Stimulated activated CD4-positive, alpha-beta T cell treated with anti-CD3 and anti-CD28 coated beads, Interleukin-2, amount 100 ng/mL, for 48 hours (primary cell): Measurements from ENCODE around the gene LRRC75B.
A peak's percentile ranks its signal among the peaks of the same experiment; 100 is the strongest.

ENCODE experiments used
- DNase-seq, 2 donors: peaks; one replicate each; pipeline ENCODE4 v3.0.0-alpha.2; 2020

Gene LRRC75B

DNA sequence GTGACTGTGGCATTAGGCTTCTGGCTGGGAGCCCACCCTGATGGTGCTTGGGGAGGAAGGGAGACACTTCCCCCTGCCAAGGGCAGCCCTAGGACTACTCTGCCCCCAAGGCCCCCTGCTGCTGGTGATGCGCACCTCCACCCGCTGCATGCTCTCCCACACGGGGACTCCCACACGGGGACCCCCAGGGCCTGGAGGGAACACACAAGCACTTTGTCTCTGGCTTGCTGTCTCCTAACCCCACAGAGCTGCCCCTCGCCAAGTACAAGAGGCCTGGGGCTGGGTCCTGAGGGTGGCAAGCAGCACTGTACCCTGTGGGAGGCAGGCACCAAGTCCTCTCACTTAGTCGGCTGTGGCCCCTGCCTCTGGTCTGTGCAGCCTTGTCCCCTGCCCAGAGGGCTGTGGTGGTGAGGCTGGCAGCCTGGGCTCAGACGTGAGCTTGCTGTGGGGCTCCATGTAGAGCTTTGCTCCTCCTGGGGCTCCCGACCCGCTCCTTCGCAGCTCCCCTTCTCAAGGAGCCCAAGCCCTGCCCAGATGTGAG, 7.9 kb downstream of the LRRC75B start:
- DNase-seq: no peak

DNA sequence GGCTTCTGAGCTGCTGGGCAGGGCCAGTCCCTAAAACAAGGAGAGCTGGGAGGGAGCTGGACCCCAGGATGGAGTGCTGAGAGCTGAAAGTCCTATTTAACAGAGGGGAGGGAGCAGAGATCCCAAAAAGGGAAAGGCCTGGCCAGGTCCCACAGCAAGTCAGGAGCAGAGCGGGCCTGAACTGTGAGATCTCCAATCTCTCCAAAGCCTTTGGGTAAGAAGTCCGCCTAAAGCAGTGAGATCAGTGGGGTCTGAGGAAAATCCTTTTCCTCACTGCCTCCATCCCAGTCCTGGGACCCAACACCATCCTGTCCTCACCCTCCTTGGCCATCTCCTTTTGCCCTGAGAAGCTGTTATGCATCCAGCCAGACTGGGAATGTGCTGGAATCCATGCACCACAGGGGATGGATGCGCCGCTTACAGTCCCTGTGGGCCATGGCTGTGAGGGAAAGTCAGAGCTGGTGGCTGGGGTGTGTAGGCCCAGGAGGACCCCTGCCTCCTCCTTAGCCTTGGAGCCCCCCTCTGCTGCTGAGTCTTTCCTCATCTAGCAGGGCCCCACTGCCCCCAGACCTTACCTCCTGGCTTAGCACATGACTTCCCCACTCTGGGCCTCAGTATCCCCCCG, 8.6 kb downstream of the LRRC75B start:
- DNase-seq: no peak

DNA sequence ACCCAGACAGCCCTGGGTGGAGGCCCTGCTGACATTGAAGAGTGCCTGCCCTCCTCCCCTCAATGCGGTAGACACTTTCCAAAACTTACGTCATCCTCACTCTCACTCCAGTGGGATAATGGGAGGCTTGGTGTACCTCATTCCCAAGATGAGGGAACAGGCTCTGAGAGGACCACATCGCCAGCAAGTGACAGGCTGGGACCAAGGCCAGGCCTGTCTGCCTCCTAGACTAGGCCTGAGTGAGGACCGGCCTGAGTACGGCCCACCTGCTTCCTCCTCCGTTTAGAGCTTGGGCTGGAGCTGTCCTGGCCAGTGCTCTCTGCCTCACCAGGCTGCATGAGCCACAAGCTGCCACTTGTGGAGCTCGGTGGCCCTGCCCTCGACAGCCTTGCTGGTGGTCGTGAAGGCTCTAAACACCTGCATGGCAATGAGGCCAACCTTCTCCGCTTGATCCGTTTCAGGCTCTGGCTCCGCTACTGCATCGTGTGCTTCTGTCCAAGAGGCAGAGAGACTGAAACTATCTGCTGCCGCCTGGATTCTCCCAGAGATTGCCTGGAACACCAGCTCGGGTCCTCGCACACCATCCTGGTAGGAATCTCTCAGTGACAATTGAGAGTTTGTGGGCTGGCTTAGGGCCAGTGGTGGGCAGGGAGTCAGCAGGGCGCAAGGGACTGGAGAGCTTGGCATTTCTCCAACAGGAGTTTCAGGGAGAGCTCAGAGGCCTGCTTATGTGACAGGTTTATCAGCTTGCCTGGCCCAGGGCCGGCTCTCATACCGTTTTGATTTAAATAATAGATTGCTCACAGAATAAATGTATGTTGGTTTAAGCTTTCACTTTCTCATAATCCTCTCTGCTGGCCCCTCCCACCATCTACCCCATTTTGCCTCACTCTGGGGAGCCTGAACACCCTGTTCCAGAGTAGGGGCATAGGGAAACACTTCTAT, 9.4 kb downstream of the LRRC75B start:
- DNase-seq: no peak

DNA sequence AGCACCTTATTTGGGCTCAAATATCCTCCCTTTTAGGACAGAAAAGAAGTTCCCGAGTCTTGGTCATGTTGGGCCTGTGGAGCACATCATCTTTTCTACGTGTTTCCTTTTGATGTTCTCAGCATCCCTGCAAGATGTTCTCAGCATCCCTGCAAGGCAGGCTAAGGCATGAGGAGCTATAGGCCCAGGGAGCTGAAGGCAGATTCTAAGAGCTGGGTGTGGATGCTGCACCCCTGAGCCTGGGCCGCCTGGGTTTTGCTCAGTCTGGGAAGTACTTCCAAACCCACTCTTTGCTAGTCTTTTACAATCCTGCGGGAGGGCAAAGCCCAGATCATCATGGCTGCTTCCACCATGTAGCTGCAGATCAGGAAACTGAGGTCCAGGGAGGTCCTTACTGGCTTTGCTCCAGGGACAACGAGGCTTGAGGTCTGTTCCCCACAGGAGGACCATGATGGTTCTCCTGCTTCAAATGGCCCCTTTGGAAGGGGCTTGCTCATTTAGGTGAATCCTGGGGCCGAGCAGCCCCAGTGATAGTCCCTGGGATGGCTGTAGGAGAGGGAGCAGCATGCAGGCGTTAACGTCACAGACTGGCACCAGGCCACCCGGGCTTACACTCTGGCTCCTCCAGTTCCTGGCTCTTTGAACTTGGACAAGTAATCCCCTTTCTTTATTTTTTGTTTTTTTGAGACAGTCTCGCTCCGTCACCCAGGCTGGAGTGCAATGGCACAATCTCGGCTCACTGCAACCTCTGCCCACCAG, 10.6 kb downstream of the LRRC75B start:
- no peak for DNase-seq

DNA sequence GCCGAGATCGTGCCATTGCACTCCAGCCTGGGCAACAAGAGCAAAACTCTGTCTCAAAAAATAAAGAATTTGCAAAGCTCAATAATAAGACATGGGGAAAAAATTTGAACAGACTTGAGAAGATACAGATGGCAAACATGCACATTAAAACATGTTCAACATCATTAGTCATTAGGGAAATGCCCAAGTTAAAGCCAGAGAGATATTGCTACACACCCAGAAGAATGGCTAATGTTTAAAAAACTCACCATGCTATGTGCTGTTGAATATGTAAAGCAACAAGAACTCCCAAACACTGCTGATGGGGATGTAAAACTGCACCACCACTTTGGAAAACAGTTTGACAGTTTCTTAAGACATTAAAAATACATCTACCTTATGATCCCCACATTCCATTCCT, 12.6 kb downstream of the LRRC75B start:
- DNase-seq: no peak

DNA sequence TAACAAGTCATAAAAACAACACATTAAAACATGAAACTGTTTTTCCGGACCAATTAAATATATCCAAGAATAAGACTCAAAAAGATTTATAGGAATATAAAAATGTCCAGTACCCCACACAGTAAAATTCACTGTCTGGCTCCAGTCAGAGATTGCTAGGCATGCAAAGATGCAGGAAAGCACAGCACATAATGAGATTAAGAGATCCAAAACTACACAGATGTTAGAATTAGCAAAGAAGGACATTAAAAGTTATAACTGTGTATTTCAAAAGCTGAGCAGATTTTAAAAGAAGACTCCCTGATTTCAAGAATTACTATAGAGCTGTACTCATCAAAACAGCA, 13.6 kb downstream of the LRRC75B start:
- no peak for DNase-seq

DNA sequence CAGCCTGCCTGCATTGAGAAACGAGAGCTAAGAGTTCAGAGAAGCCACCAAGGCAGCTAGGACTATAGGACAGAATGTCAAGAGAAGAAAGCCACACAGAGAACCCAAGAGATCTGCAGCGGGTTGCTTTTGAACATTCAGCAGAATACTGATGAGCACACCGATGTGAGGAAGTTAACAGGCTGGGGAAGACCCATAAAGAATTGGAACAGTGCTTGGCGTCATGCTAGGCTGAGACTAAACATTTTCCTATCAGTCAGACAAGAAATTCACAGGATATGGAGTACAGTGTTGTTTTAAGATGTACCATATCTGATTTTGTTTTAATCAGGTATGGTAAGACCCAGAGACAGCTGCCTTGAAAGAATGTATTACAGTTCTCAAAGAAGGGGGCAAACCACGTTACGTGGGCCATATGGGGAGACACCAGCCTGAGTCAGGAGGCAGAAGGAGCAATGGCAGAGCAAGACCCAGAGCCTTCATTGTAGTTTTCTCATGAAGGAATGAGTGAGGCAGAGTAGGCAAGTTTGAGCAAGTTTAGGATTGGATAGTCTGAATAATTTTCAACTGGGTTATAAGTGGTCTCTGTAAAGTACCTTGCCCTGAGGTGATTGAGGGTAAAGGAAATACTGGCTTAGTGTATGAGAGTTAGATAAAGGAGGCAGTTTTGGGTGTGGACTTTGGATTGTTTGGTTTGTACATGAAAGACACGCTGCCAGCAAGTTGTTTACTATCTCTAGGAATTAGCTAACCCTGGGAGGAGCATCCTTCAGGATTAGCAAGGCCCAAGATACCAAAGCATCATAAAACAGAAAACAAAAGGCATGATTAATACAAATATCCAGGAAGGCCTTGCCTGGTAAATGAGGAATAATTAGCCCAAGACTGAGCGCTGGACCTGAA, 14.3 kb downstream of the LRRC75B start:
- no peak for DNase-seq

DNA sequence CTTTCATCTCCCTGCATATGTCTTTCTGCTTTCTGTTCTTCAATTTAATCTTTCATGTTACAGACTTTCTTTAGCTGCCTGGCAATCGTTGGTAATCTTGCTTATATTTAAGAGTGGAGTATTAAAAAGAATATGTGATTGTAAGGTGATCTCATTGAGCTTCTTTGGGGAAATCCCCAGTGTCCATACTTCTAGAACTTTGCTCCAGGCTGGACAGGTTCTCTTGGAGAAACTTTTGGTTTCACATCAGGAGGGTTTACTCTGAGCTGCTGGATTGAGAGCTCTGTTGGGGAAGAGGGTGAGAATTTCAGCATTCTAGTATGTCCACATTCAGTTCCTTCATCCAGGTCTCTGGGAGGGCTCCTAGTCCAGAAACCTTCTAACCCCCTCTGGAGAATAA, 16.1 kb downstream of the LRRC75B start:
- DNase-seq: no peak

DNA sequence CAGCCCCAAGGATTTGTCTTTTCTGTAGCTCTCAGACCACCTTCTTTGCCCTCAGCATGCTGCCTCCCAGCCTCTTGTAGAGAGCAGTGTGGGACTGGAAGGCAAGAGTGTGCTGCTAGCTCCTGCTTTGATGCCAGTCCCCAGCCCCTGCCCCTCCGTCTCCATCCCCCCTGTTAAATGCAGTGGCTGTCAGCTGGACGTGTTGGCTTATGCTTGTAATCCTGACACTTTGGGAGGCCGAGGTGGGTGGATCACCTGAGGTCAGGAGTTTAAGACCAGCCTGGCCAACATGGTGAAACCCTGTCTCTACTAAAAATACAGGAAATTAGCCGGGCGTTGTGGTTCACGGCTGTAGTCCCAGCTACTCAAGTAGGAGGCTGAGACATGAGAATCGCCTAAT, 21.6 kb downstream of the LRRC75B start:
- no peak for DNase-seq

DNA sequence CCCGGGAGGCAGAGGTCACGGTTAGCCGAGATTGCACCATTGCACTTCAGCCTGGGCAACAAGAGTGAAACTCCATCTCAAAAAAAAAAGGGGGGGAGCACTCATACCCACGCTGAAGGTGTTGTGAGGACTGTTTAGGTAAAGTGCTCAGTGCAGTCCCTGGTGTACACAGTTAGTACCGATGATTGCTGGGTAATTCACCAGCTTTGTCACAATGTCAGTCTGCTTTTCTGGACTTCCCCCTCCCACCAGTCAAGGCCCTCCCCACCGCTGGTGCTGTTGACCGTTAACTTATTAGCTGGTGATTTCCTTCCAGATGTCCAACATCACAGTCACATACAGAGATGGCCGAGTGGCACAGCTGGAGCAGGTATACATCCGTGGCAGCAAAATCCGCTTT, 25.2 kb downstream of the LRRC75B start:
- no peak for DNase-seq

DNA sequence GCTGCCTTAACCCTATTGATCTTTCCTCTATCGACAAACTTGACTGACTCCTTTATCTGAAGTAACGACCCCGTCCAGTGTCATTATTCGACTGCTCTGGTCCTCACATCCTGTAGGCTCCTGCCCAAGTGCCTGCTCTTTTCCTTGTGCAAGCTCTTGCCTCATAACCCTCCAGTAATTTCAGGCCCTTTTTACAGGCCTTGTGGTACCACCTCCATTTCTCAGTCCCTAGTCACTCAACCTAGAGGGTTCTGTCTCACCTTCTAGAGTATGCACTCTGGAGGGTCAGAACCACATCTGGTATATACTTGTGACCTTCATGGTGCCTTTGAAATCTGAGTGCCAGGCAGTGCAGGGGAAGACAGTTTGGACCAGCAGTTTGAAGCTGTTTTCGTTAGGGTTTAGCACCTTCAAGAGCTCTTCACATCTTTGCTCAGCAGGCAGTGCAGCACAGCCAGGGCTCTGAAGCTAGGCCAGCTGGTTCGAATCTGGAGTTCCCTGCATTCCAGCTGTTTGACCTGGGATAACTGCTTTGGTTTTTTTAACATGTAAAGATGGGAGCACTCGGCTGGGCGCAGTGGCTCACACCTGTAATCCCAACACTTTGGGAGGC, 25.9 kb downstream of the LRRC75B start:
- DNase-seq: no peak

DNA sequence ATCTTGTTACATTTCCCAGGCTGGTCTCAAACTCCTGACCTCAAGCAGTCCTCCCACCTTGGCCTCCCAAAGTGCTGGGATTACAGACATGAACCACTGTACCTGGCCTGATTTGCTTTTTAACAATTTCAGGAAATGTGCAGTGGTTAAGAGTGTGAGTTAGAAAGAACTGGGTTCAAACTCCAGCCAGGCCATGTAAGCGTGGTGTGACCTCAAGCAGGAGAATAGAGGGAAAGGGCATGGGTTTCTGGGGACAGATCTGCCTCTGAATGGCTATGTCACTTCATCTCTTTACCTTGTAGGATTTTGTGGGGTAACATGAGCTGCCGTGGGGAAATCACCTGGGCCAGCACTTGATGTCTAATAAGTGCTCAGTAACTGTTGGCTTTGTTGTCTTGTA, 27.8 kb downstream of the LRRC75B start:
- no peak for DNase-seq

DNA sequence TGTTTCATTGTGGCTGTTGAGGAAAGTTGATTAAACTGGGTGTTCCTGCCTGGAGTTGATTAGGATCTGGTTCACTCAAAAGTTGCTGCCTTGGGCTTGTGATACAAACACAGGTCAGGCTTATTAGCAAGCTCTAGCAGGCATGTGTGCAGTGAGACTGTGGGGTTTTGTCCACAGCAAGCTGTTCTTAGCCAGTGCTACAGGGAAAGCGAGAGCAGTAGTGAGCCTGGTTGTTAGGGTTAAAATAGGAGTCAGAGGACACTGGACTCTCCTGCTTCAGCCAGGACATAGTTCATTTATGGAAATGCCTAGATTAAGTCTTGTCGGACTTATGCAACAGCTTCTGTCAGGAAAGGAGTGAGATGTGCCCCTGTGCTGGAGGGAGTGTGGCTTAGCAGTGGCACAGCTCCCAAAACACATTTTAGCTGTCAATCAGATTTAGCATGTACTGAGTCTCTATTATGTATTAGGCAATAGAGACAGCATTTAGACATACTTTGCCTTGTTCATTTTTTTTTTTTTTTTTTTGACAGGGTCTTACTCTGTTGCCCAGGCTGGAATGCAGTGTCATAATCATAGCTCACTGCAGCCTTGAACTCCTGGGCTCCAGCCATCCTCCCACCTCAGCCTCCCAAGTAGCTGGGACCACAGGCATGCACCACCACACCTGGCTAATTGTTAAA, 28.4 kb downstream of the LRRC75B start:
- DNase-seq: no peak

DNA sequence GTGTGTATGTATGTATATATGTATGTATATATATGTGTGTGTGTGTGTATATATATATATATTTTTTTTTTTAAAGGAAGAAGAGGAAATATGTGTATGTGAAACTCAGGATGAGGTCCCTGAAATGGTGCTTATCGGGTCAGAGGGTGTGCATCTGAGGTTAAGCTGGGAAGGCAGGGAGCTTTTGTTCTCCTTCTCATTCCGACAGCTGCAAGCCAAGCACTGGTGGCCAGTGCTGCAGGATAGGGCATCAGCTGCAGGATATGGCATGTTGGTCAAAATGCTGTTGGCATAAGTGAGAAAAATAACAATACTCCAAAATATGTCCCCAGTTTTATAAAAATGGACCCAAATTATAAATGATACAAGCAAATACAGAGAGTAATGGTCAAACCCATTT, 29.6 kb downstream of the LRRC75B start:
- no peak for DNase-seq

DNA sequence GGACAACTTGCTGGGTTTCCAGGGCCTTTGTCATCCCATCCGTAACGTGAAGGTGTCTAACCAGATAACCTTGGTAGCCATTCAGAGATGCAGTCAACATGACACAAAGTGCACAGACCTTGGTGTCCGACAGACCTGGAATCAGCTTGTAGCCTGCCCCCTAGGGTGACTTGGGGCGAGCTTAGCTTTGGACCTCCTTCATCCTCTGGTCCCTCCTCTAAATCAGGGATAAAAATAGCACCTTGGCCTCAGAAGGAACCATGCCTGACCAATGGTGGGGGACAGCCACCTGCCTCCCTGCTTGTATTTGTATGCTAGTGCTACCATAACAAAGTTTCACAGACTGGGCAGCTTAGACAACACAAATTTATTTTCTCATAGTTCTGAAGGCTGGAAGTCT, 33.4 kb downstream of the LRRC75B start:
- no peak for DNase-seq

DNA sequence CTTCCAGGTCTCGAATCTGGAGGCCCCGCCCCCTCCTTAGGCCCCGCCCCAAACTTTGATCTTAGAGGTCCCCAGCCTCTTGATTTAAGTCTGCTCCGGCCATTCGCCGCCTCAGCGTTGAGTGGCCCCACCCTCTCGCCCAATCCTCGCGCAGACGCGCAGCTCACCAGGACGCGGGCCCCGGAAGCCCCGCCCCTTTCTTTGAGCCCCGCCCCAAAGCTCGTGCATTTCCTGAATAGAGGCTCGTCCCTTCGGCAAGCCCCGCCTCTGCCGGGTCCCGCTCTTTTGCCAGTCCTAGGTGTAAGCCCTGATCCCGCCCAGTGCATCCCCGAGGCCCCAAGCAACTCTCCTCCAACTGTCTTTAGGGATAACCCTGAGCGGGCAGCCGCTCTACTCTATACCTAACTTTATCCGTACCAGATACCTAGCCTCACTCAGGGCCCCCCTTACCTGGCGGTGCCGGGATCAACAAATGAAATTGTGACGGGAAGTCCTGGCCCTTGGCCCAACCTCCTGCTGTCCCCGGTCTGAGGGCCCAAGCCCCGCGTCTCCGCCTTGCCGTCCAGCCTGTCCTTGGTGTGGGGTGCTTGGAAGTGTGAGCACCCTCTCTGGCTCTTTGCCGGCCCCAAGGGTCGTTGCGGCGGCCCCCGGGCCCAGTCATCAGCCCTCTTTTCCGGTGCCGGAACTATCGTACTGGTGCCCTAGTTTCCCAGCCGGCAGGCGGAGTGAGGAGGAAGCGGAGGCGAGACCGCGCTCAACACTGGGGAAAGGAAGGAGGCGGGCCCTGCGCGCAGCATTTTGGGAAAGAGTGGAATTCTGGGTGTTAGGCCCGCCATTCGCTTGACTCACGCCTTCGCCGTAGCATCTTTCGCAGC, 37.5 kb downstream of the LRRC75B start, which contains the start of gene SNRPD3:
SNRPD3 (plus strand) TSS at position 835 of the 875 bp plus-strand sequence. CDS start 1,676 bp downstream, outside the sequence.
- peak; percentile 100 for DNase-seq

DNA sequence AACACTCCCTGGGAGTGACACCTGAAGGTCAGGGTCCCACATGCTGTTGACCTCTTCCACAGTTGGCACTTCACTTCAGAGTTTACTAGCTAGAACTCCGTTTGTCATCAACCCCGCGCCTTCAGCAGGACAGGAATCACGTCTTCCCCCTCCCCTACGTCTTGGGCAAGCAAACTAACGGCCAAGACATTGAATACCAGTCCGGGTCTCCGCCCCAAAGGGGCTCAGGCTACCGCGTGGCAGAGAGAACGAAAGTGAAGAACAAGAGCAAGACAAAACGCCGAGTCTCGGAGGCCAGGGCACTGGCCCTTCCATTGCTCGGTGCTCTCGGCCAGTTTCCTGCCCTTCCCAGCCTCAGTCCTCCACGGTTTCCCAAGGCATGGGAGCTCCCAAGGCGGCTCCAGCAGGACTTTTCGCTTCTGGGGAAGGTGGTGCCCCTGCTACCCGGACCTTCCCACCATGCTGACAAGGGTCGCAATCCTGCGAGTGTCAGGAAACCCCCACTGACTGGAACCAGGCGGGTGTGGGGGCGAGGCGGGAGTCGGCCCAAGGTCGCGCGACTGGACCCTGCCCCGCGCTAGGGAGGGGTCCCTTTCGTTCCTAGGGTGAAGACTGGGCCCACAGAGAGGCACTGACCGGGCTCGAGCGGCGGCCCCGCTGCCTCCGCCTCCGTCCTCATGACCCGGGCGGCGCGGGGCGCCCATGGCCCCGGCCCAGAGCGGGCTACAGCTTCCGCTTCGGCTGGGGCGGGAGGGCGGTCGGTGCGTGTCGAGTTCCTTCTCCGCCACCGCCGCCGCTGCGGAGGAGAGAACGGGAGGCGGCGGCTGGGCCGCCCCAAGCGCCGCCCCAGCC, 38.3 kb downstream of the LRRC75B start, which contains the start of gene GUCD1:
GUCD1 (minus strand) TSS at position 826 of the 852 bp plus-strand sequence; CDS start at position 679, 147 bp downstream.
- peak; percentile 14 to 19 for DNase-seq

DNA sequence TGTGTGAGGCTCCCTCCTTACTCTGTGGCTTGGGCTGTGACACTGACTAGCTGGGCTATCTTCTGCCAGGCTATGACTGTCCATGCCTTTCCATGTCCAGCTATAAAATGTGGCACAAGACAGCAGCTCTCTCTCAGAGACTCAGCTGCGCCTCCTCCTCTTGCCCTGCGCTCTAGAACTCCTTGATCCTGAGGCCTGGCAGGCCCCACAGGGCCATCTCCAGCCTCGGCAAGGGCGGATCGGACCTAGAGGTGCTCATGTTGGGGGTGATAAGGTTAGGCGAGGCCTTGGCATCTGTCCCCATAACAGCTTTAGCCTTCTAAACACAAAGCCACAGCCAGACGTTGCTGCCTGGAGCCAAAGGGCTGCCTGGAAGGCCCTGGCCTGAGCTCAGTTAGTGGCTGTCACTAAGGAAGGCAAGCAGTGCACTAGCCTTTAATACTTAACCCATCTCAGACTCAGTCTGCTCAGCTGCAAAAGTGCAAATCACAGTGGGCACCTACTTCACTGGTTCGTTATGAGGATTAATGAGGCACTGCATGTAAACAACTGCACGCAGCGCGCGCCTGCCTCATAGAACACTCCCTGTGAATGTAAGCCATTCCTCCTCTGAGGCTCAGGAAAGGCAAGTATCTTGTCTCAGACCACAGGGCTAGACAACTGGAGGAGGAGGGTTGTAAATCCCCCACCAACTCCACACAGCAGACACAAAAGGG, 39.1 kb downstream of the LRRC75B start:
- DNase-seq: no peak
